SKM-1 treated with dmso at 0.1 percent for 144 hours (cell line): ENCODE measurements around the gene RDH13.
"Not testable (repeated sequence)": the region's sequence is repeated elsewhere in the genome, so short reads cannot be mapped to it uniquely, and the experiment has no call there.

Experiments used
- DNase-seq: peaks from one replicate; lab custom pipeline; 2025; ENCODE audit not compliant: unreplicated experiment; lab: John Stamatoyannopoulos, UW

Gene RDH13

DNA sequence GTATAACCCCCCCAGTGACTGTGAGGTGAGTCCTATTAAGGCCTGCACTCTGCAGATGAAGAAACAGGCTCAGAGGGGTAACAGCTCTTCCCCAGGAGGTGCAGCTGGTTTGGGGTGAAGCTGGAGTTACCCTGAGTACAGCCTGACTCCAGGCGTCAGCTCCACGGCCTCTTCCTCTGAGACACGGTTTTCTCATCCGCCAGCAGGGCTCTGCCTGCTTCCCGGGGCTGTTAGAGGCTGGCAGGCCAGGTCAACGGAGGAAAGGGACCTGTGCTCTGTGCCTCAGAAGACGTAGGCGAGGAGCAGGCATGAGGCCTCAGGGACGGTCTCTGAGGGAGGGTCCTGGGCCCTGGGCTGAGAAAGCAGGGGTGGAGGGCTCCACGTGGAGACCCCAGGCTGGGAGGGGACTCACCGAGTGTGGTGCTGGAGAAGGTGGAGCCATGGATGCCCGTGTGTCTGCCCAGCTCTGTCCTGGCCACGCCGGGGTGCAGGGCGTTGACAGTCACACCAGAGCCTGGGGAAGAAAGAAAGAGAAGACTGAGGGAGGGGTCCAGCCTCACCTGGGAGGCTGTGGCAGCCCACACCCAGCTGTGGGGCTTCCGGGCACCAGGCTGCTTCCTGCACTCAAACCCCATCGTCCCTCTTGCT, 15.8 kb downstream of the RDH13 start:
- DNase-seq = no peak

DNA sequence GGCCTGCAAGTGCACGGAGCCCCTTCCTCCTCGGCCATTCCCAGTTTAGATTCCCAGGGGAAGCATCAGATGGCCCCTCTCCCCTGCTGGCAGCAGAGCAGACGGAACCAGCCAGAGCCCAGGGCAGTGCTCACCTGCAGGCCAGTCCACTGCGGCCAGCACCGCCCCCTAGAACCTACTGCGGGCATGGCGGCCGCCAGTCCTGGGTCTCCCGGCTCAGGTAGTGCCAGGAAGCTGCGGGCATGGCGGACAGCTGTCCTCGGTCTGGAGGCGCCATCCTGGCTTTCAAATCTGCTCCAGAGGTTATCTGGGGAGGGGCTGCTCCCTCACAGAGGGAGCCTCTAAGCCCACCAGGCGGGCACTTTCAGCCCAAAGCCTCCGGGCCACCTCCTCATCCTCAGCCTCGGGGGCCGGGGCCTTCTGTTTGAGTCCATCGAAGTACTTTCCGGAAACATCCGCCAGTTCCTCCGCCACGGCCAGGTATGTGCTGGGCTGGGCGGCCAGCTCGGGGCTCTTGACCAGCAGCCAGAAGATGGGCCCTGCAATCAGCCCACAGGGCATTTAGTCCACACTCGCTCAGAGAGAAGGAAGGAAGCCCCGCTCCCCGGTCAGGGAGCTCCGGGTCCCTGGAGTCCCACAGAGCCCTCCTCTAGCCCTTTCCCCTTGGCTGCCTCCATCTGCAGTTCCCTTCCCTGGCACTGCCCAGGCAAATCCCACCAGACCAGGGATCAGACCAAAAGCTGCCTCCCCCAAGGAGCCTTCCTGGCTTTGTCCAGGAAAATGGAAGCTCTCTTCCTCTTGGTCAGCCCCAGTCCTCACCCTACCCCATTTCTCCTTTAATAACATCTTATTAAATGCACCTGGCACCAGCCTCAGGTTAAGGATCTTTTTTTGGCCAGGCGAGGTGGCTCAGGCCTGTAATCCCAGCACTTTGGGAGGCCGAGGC, 17.9 kb downstream of the RDH13 start:
- no peak for DNase-seq

DNA sequence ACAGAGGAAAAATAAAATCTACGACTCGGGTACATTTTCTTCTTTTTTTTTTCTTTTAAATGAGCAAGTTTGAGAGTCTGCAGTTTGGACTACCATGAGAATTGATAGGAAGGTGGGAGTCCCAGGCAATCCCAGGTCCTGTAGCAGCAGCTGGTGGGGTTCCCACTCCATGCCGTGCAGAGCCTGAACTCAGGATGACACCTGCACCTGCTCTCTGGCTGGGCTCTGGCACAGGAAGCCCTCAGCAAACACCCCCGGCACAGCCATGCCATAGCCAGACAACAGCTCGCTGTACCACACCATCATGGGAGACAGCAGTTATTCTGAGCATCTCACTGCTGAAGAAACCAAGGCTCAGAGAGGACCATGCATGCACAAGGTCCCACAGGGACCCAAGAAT, 18.7 kb downstream of the RDH13 start:
- DNase-seq = no peak

DNA sequence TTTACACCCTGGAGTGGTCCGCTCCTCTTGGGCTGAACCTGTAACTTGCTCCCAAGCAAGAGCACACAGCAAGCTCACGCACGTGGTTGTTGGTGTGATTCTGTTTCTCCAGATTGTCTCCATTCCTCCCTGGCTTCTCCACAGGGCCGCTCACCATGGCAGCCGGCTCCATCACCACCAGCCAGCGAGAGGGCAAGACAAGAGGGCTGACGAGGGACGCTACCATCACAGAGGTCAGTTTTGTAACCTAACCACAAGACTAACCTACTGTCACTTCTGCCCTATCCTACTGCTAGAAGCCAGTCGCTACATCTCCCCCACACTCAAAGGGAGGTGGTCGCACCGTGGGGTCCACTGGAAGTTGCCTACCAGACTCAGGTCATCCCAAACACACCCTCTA, 20.3 kb downstream of the RDH13 start:
- no peak for DNase-seq

DNA sequence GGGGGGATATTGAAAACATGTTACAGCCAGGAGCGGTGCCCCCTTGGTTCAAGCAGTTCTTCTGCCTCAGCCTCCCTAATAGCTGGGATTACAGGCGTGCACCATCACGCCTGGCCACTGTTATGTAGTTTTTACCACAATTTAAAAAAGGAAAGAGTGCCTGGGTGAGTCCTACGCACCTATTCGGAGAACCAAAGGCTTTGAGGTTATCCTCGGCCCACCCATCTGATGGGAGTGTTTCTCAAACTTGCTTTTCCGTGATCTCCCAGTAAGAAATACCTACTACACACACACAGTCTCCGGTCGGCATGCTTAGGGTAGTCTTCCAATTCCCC, 20.6 kb downstream of the RDH13 start:
- DNase-seq = no peak

DNA sequence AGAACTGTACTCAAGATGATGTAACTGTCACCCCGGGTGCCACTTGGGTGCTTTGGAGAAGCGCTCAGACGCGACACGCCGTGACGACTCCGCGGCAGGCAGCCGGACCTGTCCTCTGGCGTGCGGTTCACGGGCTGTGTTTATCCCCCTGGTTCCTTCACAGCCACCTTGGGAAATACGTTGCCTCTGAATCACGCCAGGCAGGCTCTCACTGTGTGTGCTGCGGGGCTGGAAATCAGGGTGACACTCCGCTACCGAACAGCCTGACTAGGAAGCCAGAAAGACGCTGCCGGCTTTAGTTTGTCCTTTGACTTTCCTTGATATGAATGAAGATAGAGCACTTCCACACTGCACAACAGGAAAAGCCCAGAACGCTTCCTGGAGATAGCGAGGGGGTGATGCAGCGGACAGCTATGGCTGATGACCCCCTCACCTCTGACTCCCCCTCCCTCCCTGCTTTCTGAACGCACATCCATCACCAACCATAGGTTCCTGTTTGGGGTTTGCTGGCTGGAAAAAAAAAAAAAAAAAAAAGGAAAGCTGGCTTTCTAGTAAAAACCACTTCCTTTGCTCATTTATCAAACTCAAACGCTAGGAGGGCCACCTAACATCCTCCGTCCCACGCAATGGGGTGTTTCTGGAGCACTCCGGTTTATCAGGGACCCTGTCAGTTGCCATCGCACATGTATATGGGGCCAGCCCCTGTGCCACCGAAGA, 21.2 kb downstream of the RDH13 start:
- no peak for DNase-seq

DNA sequence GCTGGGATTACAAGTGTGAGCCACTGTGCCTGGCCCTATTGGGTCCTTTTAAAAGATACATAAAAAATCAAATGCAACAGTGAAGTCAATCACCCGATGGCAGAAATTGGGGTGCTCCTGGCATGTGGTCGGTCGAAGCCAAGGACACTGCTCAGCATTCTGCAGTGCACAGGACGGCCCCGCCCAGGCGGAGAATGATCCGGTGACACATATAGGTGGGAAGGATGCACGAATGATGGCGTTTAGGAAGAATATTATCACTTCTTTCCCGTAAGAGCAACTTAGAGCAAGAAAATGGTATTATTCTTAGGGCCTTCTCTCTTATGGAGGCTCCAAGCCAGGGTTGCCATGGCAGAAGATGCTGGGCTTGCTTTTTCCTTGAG, 21.7 kb downstream of the RDH13 start:
- no peak for DNase-seq

DNA sequence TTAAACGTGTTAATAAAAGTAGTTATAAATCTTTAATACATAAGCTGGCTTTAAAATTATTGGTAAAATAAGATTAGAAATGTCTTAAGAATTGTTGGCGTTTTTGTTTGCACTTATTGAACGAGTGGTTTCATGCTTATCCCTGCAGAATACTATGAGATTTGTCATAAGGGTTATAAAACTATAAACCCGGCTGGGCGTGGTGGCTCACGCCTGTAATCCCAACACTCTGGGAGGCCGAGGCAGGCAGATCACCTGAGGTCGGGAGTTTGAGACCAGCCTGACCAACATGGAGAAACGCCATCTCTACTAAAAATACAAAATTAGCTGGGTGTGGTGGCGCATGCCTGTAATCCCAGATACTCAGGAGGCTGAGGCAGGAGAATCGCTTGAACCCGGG, 22.3 kb downstream of the RDH13 start:
- not testable (repeated sequence) for DNase-seq

DNA sequence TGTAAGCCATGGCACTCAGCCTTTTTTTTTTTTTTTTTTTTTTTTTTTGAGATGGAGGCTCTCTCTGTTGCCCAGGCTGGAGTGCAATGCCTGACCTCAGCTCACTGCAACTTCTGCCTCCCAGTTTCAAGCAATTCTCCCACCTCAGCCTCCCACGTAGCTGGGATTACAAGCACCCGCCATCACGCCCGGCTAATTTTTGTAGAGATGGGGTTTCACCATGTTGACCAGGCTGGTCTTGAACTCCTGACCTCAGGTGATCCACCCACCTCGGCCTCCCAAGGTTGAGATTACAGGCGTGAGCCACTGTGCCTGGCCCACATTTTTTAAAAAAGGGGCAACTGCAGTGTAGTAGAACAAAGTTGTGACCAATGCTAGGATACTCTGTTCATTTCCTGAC, 25.3 kb downstream of the RDH13 start:
- not testable (repeated sequence) for DNase-seq

DNA sequence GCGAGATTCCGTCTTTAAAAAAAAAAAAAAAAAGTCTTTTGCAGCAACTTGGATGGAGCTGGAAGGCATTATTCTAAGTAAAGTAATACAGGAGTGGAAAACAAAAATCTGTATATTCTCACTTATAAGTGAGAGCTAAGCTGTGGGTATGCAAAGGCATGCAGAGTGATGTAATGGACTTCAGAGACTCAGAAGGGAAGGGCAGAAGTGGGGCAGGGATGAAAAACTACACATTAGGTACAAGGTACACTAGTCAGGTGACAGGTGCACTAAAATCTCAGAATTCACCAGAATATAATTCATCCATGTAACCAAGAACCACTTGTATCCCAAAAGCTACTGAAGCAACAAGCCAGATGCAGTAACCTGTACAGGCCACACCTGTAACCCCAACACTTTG, 26.9 kb downstream of the RDH13 start:
- no peak for DNase-seq

DNA sequence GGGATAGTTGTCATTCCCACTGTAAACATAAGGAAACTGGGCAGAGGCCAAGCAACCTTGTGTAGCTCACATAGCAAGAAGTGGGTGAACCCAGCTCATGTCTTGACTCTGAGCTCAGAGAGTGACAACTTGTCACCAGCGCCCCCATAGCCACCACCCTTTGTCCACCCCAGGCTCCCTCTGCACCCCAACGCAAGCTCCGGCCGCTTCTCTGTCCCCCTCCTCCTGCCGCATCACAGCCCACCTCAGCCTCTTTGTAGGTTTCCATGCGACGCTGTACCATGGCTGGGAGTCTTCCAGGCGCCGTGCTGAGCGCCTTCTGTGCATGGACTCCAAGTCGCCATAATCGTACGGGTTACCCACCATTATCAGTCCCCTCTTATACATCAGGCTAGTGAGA, 28.2 kb downstream of the RDH13 start:
- no peak for DNase-seq

DNA sequence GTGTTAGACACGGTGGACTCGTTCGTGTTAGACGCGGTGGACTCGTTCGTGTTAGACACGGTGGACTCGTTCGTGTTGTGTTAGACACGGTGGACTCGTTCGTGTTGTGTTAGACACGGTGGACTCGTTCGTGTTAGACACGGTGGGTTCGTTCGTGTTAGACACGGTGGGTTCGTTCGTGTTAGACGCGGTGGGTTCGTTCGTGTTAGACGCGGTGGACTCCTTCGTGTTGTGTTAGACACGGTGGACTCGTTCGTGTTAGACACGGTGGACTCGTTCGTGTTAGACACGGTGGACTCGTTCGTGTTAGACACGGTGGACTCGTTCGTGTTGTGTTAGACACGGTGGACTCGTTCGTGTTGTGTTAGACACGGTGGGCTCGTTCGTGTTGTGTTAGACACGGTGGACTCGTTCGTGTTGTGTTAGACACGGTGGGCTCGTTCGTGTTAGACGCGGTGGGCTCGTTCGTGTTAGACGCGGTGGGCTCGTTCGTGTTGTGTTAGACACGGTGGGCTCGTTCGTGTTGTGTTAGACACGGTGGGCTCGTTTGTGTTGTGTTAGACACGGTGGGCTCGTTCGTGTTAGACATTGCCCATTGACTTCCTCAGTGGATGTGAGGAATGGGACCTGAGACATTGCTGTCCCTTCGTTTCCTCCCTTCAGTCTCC, 29.8 kb downstream of the RDH13 start:
- not testable (repeated sequence) for DNase-seq

DNA sequence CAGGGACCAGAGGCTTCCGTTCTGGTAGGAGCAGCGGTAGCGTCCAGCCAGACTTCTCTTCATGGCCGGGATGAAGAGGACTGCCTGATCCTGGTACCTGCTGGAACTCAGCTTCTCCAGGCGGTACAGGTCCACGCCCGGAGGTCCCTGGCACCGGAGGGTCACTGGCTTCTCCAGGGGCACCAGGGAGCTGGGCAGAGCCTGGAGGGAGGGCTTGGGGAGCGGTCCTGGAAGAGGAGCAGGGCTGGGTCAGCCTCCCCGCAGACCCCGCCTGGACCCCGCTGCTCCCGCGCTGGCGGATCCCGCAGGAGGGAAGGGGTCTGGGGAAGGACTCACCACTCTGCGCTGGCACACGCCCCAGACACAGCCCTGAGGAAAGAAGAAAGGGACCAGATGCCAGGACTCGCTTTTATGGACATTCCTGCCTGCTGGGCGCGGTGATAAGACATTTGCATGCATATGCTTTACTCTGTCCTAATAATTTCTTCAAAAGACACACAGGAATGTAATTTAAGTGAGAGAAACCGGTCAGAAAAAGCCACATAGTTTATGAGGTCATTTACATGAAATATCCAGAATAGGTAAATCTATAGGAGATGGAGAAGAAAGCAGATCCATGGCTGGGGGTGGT, 30.7 kb downstream of the RDH13 start:
- no peak for DNase-seq

DNA sequence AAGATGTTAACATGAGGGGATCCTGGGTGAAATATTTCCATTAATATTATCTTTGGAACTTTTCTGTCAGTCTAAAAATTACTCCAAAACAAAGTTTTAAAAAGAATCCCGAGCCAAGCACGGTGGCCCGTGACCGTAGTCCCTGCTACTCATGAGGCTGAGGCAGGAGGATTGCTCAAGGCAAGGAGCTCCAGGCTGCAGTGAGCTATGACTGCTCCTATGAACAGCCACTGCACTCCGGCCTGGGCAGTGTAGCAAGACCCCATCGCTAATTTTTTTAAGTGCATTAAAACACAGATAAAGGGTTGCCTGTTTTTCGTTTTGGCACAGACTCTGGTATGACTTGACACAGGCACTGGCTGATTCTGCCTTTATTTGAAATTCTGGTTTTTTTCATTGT, 31.8 kb downstream of the RDH13 start:
- no peak for DNase-seq

DNA sequence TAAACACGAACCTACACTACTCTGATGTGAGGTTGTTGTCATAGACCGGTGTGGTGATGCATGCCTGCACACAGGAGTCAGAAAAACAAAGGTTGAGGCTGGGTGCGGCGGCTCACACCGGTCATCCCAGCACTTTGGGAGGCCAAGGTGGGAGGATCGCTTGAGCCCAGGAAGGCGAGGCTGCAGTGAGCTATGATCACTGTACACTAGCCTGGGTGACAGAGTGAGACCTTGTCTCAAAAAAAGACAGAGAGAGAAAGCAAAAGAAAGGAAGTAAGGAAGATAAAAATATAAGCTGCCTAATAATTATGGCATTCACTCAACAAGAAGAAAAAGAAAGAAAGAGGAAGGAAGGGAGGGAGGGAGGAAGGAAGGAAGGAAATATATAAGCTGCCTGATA, 34.2 kb downstream of the RDH13 start:
- no peak for DNase-seq

DNA sequence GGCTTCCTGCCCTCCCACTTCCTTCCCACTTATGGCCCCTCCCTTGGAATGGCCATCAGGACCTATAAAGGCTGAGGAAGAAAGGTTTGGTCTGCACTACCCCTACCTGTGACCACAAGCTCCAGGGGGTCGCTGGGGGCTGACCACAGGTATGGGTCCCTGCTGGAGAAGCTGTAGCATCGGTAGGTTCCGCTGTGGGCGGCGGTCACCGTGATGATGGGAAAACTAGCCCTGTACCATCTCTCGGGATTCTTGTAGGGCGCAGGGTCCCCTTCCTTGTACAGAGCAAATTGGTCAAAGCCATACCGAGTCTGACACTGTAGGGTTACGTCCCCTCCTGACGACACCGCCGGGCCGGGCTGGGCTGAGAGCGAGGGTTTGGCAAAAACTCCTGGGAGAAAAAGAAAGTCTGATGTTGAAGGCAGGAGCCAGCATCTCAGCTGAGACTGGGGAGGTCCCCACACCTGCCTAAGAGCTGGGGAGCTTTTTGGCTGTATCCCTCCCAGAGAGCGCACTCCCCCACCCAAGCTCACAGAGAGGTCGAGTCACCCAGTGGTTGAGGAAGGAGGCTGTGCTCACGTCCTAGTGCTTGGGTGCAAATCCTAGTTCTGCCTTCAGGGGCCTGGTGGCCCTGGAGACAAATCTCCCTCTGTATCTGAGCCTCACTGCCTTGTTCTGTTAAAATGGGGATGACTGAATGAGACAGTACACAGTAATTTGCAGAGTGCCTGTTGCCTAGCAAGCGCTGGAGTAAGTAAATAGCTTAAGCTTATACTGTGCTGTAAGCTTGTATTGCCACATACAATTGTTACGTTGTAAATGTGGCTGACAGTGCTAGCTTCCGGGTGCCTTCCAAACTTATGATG, 35.2 kb downstream of the RDH13 start:
- no peak for DNase-seq

DNA sequence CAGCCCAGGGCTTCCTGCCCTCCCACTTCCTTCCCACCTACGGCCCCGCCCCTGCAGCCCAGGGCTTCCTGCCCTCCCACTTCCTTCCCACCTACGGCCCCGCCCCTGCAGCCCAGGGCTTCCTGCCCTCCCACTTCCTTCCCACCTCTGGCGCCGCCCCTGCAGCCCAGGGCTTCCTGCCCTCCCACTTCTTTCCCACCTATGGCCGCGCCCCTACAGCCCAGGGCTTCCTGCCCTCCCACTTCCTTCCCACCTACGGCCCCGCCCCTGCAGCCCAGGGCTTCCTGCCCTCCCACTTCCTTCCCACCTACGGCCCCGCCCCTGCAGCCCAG, 35.8 kb downstream of the RDH13 start:
- DNase-seq = not testable (repeated sequence)

DNA sequence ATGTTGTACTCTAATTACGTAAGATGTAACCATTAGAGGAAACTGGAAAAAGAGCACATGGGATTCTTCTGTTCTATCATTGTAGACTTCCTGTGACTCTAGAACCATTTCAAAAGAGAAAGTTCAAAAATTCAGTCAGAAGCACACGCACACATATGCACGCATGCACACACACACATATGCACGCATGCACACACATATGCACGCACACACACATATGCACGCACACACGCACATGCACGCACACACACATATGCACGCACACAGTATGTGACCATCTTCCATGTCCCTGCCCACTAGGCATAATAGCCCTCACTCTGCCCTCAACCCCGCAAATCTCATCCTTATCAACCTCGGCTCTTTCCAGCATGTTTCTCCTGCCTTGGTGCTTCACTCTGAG, 38.8 kb downstream of the RDH13 start:
- no peak for DNase-seq

DNA sequence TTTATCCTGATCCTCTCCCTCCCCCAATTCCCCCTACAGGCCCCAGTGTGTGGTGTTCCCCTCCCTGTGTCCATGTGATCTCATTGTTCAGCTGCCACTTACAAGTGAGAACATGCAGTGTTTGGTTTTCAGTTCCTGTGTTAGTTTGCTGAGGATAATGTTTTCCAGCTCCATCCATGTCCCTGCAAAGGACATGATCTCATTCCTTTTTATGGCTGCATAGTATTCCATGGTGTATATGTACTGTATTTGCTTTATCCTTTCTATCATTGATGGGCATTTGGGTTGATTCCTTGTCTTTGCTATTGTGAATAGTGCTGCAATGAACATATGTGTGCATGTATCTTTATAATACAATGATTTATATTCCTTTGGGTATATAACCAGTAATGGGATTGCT, 42.6 kb downstream of the RDH13 start:
- DNase-seq = not testable (repeated sequence)

DNA sequence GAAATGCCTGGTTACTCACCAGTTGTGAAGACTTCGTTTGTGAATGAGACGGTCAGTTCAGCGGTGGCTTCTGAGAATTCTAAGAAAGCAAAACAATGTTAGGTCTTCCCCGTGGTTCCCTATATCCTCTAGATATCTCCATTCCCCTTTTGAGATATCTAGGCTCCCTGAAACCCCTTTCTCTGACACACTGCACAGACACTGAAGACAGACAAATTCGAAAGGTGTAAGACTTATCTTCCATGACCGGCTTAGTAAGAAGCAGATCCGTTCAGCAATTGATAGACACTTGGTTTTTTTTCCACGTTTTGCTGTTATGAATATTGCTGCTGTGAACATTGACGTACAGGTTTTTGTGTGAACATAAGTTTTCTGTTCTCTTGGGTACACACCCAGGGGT, 44.3 kb downstream of the RDH13 start:
- DNase-seq = no peak
